Activated T-helper 9 cell treated with anti-CD3 and anti-CD28 coated beads, Interleukin-2, amount 50 U/mL, for 16 hours (primary cell): ENCODE data around the gene SLC25A6.
"Not testable (repeated sequence)": the region's sequence is repeated elsewhere in the genome, so short reads cannot be mapped to it uniquely, and the experiment has no call there.

Experiments
- DNase-seq: peaks from one replicate; pipeline ENCODE4 v3.0.0-alpha.2; 2020; ENCODE audit warnings: low read depth

SLC25A6 gene

DNA sequence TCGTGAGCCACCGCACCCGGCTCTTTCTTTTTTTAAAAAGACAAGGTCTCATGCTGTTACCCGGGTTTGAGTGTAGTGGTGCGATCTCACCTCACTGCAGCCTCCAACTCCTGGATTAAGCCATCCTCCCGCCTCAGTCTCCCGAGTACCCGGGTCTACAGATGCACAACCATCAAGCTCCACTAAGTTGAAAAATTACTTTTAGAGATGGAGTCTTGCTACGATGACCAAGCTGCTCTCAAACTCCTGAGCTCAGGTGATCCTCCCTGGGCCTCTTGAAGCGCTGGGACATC lies 2.0 kb downstream of the SLC25A6 start:
- no peak for DNase-seq

DNA sequence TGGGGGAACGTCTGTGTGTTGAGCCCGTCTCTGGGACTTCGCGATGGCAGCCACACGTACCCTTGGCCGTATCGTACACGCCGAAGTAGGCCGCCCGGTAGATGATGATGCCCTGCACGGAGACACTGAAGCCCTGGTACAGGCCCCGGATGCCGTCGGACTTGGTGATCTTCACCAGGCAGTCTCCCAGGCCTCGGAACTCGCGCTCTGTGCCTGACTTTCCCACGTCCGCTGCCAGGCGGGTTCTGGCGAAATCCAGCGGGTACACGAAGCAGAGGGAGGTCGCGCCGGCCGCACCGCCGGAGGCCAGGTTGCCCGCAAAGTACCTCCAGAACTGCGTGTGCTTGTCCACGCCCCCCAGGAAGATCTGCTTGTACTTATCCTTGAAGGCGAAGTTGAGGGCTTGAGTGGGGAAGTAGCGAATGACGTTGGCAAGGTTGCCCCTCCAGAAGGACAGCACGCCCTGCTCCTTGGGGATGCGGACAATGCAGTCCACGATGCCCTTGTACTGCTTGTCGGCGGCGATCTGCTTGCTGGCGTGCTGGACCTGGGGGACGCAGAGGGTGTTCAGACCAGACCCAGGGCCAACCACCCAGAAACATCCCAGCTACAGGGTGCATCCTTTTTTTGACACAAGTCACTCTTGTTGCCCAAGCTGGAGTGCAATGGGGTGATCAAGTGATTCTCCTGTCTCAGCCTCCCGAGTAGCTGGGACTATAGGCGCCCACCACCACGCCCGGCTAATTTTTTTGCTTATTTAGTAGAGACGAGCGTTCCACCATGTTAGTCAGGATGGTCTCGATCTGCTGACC lies 2.5 kb downstream of the SLC25A6 start:
- no peak for DNase-seq

DNA sequence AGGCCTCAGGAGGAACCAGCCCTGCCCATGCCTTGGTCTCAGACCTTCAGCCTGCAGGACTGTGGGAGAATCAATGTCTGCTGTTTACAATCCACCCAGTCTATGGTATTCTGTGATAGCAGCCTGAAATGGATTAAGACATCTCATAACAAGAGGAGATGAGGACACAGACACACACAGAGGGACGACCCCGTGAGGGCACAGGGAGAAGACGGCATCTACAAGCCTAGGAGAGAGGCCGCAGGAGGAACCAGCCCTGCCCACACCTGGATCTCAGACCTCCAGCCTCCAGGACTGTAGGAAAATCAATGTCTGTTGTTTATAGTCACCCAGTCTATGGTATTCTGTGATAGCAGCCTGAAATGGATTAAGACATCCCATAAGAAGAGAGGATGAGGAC lies 3.3 kb downstream of the SLC25A6 start:
- no peak for DNase-seq

- no peak for DNase-seq
Measured at GRCh38 chrX:1387141-1387776, 4.7 kb downstream of the SLC25A6 start.

DNA sequence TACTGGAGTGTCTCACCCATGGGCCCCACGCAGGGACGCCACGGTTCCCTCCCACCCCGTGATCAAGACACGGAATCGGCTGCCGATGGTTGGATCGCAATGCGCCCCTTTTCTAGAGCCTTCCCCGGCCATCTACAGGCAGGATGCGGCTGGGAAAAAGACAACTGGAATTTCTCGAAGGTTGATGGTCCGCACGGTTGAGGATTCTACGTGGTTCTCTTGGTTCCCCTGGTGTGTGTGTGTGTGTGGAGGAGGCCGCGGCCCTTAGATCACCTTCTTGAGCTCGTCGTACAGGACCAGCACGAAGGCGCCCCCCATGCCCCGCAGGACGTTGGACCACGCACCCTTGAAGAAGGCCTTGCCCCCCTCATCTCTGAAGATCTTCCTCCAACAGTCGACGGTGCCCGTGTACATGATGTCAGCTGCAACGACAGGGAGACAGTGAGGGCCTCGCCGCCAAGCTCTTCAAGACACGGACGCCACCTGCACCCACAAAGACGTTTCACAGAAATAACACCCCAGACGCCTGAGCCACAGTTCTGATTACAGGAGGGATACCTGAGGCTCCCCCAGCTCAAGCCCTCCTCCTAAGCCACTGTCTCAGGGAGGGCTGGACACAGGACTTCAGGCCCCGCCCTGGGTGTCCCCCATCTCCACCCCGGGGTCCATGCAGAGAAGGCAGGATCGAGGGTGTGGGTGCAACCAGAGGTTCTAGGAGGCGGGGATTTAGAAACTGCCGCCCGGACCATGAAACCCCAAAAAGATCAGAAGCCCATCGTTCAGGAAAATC lies 5.4 kb downstream of the SLC25A6 start:
- no peak for DNase-seq

GRCh38 chrX:1385253-1386223 lies 6.4 kb downstream of the SLC25A6 start:
- no peak for DNase-seq

GRCh38 chrX:1384658-1385252 lies 7.2 kb downstream of the SLC25A6 start:
- DNase-seq, result no peak

GRCh38 chrX:1380672-1381233 lies 11.2 kb downstream of the SLC25A6 start:
- DNase-seq, result no peak

GRCh38 chrX:1378306-1378759 lies 13.6 kb downstream of the SLC25A6 start:
- no peak for DNase-seq

GRCh38 chrX:1368385-1368698 lies 23.6 kb downstream of the SLC25A6 start:
- DNase-seq, result no peak

DNA sequence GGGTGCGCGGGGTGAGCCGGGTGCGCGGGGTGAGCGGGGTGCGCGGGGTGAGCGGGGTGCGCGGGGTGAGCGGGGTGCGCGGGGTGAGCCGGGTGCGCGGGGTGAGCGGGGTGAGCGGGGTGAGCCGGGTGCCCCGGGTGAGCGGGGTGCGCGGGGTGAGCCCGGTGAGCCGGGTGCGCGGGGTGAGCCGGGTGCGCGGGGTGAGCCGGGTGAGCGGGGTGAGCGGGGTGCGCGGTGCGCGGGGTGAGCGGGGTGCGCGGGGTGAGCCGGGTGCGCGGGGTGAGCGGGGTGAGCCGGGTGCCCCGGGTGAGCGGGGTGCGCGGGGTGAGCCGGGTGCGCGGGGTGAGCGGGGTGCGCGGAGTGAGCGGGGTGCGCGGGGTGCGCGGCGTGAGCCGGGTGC lies 25.6 kb downstream of the SLC25A6 start:
- not testable (repeated sequence) for DNase-seq

DNA sequence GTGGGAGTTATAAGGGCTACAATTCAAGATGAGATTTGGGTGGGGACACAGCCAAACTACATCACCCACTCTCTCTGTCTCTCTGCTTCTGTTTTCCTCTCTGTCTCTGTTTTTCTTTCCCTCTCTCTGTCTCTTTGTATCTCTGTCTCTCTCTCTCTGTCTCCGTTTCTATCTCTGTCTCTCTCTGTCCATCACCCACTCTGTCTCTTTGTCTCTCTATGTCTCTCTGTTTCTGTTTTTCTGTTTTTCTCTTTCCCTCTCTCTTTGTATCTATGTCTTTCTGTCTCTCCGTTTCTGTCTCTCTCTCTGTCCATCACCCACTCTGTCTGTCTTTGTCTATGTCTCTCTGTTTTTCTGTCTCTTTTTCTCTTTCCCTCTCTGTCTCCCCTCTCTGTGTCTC lies 30.0 kb downstream of the SLC25A6 start:
- no peak for DNase-seq

GRCh38 chrX:1361275-1361674 lies 30.6 kb downstream of the SLC25A6 start:
- no peak for DNase-seq

DNA sequence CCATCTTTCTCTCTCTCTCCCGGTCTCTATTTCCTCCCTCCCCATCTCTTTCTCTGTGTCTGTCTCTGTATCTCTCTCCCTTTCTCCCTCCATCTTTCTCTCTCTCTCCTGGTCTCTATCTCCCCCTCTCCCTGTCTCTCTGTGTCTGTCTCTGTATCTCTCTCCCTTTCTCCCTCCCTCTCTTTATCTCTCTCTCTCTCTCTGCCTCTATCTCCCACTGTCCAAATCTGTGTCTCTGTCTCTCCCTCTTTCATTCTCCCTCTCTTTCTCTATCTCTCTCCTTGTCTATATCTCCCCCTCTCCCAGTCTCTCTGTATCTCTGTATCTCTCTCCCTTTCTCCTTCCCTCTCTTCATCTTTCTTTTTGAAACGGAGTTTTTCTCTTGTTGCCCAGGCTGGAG lies 31.7 kb downstream of the SLC25A6 start:
- no peak for DNase-seq

DNA sequence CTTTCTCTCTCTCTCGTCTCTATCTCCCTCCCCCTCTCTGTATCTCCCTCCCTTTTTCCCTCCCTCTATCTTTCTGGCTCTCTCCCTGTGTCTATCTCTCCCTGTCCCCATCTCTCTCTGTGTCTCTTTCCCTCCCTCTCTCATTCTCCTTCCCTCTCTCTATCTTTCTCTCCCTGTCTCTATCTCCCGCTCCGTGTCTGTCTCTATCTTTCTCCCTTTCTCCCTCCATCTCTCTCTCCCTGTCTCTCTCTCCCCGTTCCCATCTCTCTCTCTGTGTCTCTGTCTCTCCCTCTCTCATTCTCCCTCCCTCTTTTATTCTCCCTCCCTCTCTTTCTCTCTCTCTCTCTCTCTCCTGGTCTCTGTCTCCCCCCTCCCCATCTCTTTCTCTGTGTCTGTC lies 32.4 kb downstream of the SLC25A6 start:
- DNase-seq, result no peak

- no peak for DNase-seq
Measured at GRCh38 chrX:1358793-1359476, 33.0 kb downstream of the SLC25A6 start.

DNA sequence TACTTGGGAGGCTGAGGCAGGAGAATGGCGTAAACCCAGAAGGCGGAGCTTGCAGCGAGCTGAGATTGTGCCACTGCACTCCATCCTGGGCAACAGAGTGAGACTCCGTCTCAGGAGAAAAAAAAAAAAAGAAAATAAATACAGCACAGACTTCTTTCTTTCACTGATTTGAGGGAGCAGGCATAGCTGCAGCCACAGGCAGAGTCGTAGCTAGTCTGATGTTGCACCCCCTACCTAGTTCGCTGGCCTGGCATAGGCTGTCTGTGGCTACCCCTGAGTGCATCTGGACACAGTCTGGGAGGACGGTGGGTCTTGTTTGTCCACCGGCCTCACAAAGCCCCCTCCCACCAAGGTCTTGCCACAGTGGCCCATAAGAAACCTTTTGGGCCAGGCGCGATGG lies 33.9 kb downstream of the SLC25A6 start:
- no peak for DNase-seq

GRCh38 chrX:1355131-1356046 lies 36.5 kb downstream of the SLC25A6 start:
- no peak for DNase-seq
